Measurements from ENCODE around the gene GSTM5. TPM values are rescaled to one million over a fixed set of nuclear protein-coding genes. Genes with fewer than 3 reads are reported as not detected.
"Not testable (repeated sequence)": the region's sequence is repeated elsewhere in the genome, so short reads cannot be mapped to it uniquely, and the experiment has no call there.

Gene GSTM5
- total RNA-seq, 1 donor from 2014 or later, result 0.23 TPM

- no peaks in the 10 kb centered on the region for H3K4me1 Mint-ChIP-seq
- H3K4me3 Mint-ChIP-seq, result no peak overlapping the region
- H3K36me3 Mint-ChIP-seq (ENCODE audit: low read depth), result no peaks in the 10 kb centered on the region
- peaks cover 16% of the 10 kb centered on the region for H3K27me3 Mint-ChIP-seq (ENCODE audit: low read depth)
- no peak overlapping the region for H3K27ac Mint-ChIP-seq (ENCODE audit: unreplicated experiment)
- no peak for TF ChIP-seq CTCF (conservative IDR thresholded peaks at IDR 0.05)
- DNase-seq (ENCODE audit: low read depth, low spot score), result no peak
- no peaks in the 10 kb centered on the region for H3K9me3 Mint-ChIP-seq
Observed at GRCh38 chr1:109749221-109749620, 37.2 kb downstream of the GSTM5 start.

- no peak for TF ChIP-seq CTCF (conservative IDR thresholded peaks at IDR 0.05)
- Mint-ChIP-seq H3K27me3 (ENCODE audit: low read depth) (peaks cover 9% of the 10 kb centered on the region), H3K4me1 (no peaks in the 10 kb centered on the region), H3K36me3 (ENCODE audit: low read depth) (no peaks in the 10 kb centered on the region), H3K4me3 (no peak overlapping the region), H3K27ac (ENCODE audit: unreplicated experiment) (no peak overlapping the region), H3K9me3 (no peaks in the 10 kb centered on the region)
- DNase-seq (ENCODE audit: low read depth, low spot score), result no peak
Observed at GRCh38 chr1:109750241-109750882, 38.3 kb downstream of the GSTM5 start.

GRCh38 chr1:109750920-109751319 is 38.9 kb downstream of the GSTM5 start:
- no peaks in the 10 kb centered on the region for H3K36me3 Mint-ChIP-seq (ENCODE audit: low read depth)
- no peak for TF ChIP-seq CTCF (conservative IDR thresholded peaks at IDR 0.05)
- peaks cover 9% of the 10 kb centered on the region for H3K27me3 Mint-ChIP-seq (ENCODE audit: low read depth)
- no peak overlapping the region for H3K27ac Mint-ChIP-seq (ENCODE audit: unreplicated experiment)
- H3K4me3 Mint-ChIP-seq, result no peak overlapping the region
- no peaks in the 10 kb centered on the region for H3K9me3 Mint-ChIP-seq
- no peak for DNase-seq (ENCODE audit: low read depth, low spot score)
- H3K4me1 Mint-ChIP-seq, result no peaks in the 10 kb centered on the region

- Mint-ChIP-seq H3K4me1 (no peaks in the 10 kb centered on the region), H3K36me3 (ENCODE audit: low read depth) (no peaks in the 10 kb centered on the region), H3K4me3 (no peak overlapping the region), H3K27me3 (ENCODE audit: low read depth) (peaks cover 6% of the 10 kb centered on the region), H3K9me3 (no peaks in the 10 kb centered on the region), H3K27ac (ENCODE audit: unreplicated experiment) (no peak overlapping the region)
- no peak for TF ChIP-seq CTCF (conservative IDR thresholded peaks at IDR 0.05)
- DNase-seq (ENCODE audit: low read depth, low spot score), result no peak
Observed at GRCh38 chr1:109751531-109752260, 39.6 kb downstream of the GSTM5 start.

DNA sequence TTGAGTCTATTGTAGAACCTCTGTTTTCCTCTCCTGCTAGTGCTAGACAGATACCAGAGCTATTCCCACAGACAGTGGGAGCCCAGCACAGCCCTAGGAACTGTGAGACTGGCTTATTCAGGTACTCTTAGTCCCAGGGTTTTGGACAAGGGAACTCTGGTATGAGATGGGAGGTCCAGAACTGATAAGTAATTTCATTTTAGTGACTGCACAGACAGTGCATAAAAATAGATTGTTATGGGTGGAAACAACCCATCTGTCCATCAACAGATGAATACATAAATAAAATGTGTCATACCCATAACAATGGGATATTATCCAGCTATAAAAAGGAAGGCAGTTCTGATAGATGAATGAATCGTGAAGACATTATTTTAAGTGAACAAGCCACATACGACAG is 42.7 kb downstream of the GSTM5 start:
- H3K36me3 Mint-ChIP-seq (ENCODE audit: low read depth), result no peaks in the 10 kb centered on the region
- no peaks in the 10 kb centered on the region for H3K4me1 Mint-ChIP-seq
- H3K27ac Mint-ChIP-seq (ENCODE audit: unreplicated experiment), result no peak overlapping the region
- TF ChIP-seq CTCF (conservative IDR thresholded peaks at IDR 0.05), result no peak
- H3K9me3 Mint-ChIP-seq, result no peaks in the 10 kb centered on the region
- DNase-seq (ENCODE audit: low read depth, low spot score), result no peak
- H3K4me3 Mint-ChIP-seq, result no peak overlapping the region
- H3K27me3 Mint-ChIP-seq (ENCODE audit: low read depth), result no peaks in the 10 kb centered on the region

DNA sequence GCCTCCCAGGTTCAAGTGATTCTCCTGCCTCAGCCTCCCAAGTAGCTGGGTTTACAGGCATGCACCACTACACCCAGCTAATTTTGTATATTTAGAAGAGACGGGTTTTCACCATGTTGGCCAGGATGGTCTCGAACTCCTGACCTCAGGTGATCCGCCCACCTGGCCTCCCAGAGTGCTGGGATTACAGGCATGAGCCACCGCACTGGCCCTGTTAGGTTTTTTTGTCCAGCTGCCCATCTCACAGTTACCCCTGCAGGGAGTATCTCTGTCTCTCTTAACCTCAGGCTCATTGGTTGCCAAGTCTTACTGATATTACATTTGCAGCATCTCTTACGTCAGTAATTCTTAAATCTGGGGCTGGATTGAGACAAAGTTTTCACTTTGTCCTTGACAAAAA is 44.3 kb downstream of the GSTM5 start:
- H3K4me3 Mint-ChIP-seq; H3K27me3 Mint-ChIP-seq (ENCODE audit: low read depth); DNase-seq (ENCODE audit: low read depth, low spot score); H3K9me3 Mint-ChIP-seq; H3K36me3 Mint-ChIP-seq (ENCODE audit: low read depth); H3K27ac Mint-ChIP-seq (ENCODE audit: unreplicated experiment); H3K4me1 Mint-ChIP-seq: not testable (repeated sequence)

Data from neural crest cell (in vitro differentiated cells).